NT2/D1 (cell line): Measurements from ENCODE around the gene CNTN5.

Experiments
- SUZ12 ChIP-seq: IDR thresholded peaks from 2 replicates; pipeline ENCODE4 v1.6.1; 2011; ENCODE audit not compliant: insufficient read length, insufficient read depth; ENCODE audit errors: extremely low read depth
- YY1 ChIP-seq: IDR thresholded peaks from 2 replicates; pipeline ENCODE4 v1.6.1; 2011; ENCODE audit not compliant: insufficient read length, insufficient read depth

DNA sequence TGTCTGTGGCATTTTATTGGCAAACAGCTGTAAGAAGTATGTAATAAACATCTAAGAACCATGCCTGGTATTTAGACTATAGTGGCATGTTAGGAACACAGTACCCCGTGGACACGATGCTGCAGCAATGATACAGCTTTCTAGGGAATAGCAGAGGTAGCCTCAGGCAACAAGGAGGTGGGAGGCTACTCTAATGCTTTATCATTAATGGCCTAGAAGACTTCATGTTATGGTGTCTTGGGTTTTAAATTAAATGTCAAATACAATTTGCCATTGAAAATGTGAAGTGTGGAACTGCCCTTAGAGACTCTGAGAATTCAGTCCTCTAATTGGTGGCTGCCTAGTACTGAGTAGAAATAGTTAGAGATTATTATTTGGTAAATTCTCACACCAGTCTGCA is 516.9 kb downstream of the CNTN5 start:
- TF ChIP-seq YY1 (no peak), SUZ12 (no peak)
